HG02840 (cell line): ENCODE data around the gene KDM4B.
"Not testable (repeated sequence)": the region's sequence is repeated elsewhere in the genome, so short reads cannot be mapped to it uniquely, and the experiment has no call there.

Experiments
- ATAC-seq: cut with Tn5 transposase; IDR thresholded peaks from one replicate; pipeline ENCODE4 v1.9.1; 2021; ENCODE audit warnings: mild to moderate bottlenecking, moderate library complexity, moderate number of reproducible peaks; ENCODE audit not compliant: unreplicated experiment, low FRiP score

Gene KDM4B

DNA sequence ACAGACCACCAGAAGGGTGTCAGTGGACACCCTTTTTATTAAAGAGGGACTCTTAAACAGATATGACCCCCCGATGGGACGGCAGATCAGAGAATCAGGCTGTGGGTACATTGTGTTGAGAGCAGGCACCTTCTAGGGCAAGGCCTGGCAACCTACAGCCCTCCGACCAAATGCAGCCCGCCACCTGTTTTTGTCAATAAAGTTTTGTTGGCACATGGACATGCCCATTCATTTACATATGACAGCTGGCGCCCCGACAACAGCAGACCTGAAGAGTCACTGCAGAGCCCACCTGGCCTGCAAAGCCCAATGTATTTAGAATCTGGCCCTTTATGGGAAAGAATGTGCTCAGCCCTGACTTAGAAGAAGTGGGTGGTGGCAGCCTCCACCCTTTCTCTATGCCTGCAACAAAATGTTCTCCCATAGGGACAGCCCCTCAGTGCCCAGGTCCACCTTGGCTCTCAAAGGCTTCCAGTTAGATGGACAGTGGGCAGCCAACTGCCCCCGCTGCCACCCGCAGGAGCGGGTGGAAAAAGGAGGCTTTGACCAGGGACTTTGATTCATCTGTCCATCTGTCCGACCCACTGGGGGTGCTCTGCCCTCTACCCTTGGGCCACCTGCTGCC, 186.8 kb downstream of the KDM4B start:
- ATAC-seq = no peak

DNA sequence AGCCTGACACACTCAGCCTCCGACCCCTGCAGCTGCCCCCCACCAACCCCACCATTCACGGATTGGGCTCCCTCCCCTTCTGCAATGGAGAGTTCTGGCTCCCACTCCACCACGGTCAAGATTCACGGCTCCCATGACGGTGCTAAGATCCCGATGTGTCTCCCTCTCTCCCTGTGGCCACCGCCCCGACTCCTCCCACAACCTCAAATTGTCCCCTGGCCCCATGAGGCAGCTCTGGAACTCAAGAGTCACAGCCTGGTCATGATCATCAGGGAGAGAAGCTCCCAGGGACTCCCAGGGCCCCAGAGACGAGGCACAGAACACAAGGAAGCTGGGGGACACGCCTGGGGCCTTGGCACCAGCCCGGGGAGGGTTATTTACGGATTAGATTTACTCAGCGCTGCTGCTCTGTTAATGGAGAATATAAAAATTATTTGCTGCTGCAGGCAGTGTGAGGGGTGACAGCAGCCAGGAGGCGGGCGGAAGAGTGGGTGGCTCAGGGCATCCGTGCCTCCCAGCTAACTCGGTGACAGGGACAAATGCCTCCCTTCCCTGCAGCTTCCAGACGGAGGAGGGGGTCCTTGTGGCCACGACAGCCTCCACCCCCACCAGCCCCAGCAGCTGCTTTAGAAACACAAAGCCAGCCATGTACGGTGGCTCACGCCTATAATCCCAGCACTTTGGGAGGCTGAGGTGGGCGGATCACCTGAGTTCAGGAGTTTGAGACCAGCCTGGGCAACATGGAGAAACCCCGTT, 187.5 kb downstream of the KDM4B start:
- no peak for ATAC-seq

DNA sequence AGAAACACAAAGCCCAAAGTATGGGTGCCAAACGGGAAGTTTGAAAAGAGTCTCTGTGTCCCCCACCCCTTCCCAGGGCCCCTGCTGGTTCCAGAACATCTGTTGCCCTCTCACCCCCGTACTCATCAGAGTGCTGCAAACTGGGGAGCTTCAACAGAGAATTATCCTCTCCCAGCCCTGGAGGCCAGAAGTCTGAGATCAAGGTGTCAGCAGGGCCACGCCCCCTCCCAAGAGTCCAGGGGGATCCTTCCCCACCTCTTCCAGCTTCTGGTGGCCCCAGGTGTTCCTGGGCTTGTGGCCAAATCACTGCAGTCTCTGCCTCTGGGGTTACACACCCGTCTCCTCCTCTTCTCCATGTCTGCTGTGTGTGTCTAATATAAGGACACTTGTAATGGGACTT, 188.3 kb downstream of the KDM4B start:
- ATAC-seq = no peak

DNA sequence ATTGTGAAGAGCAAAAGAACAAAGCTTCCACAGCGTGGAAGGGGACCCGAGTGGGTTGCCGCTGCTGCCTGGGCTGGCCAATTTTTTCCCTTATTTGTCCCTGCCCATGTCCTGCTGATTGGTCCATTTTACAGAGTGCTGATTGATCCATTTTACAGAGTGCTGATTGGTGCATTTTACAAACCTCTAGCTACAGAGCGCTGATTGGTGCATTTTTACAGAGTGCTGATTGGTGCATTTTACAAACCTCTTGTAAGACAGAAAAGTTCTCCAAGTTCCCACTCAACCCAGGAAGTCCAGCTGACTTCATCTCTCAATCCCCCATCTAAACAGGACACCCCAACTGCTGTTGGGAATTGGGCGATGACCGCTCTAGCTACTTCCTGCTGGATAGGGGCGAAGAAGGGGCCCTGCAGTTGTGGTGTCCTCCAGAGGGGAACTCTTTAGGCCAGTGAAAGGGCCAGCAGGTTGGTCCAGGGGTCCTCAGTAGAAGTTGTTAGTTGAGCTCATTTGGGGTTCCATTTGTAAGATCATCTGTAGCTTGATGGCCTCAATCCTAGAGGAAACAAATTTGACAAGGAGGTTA, 189.7 kb downstream of the KDM4B start:
- ATAC-seq = not testable (repeated sequence)

DNA sequence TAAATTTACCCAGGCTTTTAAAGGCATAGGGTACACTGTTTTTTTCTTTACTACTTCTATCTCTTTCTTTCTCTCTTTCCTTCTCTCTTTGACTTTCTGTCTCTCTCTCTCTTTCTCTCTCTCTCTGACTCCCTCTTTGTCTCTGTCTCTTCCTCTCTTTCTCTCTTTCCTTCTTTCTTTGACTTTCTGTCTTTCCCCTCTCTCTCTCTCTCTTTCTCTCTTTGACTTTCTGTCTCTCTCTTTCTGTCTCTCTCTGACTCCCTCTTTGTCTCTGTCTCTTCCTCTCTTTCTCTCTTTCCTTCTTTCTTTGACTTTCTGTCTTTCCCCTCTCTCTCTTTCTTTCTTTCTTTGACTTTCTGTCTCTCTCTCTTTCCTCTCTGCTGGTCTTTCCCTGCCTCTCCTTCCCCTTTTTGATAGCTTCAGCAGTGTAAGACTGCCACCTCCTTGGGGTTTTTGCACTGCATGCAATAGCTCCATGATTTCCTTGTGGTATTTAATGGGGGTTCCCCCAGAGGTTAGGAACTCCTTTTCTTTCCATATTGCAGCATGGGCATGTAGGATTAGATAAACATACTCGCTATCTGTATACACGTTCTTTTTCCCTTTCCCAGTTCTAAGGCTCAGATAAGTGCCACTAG, 191.4 kb downstream of the KDM4B start:
- not testable (repeated sequence) for ATAC-seq

DNA sequence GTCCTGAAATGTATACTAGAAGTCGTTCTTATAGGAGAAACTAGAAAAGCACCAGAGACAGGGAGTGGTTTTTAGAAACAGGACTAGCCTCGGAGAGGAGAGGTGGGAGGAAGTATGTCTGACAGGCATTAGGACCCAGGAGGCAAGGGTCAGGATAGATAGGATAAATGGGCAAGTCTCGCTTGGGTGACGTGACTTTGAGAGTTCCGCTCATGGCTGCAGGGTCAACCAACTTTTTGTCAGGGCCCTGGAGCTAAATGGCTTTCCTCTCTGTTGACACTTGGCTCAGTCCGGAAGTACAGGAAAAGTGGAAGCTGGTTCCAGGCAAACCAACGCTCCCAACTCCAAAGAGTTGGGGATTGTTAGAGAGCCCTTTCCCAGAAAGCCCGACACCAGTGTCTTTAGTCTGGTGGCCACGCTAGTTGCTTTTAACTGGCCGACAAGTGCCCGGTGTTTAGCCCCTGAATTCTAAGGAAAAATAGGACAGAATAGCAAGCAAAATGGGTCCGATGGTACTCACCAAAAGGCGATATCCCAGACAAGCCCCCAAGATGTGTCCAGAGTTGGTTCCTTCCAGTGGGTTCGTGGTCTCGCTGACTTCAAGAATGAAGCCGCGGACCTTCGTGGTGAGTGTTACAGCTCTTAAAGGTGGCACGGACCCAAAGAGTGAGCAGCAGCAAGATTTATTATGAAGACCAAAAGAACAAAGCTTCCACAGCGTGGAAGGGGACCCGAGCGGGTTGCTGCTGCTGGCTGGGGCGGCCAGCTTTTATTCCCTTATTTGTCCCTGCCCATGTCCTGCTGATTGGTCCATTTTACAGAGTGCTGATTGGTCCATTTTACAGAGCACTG, 196.2 kb downstream of the KDM4B start:
- not testable (repeated sequence) for ATAC-seq

DNA sequence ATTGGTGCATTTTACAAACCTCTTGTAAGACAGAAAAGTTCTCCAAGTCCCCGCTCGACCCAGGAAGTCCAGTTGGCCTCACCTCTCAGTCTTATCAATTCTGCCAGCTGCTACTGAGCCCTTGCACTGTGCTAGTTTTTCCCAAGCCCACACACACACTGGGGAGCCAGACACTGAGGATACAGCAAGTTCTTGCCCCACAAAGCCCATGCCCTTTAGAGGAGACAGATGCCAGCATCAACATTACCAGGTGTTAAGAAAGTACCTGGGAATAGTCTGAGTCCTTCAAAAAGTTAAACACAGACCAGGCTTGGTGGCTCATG, 196.7 kb downstream of the KDM4B start:
- ATAC-seq = no peak

DNA sequence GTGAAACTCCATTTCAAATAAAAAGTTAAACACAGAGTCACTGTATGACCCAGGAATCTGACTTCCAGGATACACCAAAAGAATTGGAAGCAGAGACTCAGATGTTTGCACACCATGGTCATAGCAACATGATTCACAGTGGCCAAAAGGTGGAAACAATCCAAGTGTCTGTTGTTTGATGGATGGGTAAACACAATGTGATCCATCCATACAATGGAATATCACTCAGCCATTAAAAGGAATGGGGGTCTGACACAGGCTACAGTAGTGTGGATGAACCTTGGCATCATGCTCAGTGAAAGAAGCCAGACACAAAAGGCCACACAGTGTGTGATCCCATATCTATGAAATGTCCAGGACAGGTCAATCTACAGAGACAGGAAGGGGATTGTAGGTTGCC, 197.3 kb downstream of the KDM4B start:
- no peak for ATAC-seq

DNA sequence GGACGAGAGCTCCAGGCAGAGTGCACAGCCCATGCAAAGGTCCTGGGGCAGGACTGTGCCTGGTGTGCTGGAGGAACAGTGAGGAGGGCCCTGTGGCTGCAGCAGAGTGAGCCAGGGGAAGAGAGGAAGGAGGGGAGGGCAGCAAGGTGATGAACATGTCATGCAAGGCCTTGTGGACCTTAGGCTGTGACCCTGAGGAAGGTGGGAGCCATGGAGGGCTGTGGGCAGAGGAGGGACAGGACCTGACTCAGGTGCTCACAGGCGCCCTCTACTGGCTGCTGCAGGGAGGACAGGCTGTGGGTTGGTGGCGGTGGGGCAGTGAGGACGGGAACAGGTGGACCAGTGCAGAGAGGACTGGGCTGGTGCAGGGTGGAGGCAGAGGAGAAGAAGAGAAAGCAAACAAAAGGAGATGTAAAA, 201.4 kb downstream of the KDM4B start:
- ATAC-seq = no peak

DNA sequence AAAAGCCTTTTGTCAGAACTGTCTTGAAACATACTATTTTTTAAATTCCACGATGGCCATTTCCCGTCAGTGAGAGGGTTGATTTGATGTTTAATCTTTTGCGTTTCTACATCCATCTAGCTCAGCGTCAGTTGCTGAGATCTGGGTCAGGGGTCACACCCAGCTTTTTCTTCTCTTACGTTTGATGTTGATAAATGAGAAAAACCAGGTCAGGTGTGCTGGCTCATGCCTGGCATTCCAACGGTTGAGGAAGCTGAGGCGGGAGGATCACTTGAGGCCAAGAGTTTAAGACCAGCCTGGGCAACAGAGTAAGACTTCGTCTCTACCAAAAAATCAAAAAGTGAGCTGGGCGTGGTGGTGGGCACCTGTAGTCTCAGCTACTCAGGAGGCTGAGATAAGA, 202.8 kb downstream of the KDM4B start:
- ATAC-seq = no peak

DNA sequence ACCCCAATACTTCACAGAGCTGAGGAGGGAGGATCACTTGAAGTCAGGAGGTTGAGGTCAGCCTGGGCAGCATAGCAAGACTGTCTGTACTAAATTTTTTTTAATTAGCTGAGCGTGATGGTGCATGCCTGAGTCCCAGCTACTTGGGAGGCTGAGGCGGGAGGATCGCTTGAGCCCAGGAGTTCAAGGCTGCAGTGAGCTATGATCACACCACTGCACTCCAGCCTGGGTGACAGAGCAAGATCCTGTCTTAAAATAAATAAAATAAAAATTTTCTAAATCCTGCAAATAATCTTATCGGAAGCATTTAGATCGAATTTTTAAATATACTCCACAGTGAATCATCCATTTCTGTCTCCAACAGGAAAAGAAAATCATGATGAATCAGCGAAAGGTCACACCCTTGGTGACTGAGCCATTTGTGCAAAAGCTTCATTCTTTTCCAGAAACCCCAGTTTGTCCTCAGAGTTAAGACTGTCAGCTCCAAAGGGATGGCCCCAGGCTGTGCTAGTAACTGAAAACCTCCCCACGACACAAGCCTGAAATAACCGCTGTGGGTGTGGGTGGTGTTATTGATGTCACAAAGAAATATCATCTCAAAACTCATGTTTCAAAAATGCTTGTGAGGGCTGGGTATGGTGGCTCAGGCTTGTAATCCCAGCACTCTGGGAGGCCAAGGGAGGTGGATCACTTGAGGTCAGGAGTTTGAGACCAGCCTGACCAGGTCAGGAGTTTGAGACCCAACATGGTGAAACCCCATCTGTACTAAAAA, 204.1 kb downstream of the KDM4B start:
- ATAC-seq = no peak

DNA sequence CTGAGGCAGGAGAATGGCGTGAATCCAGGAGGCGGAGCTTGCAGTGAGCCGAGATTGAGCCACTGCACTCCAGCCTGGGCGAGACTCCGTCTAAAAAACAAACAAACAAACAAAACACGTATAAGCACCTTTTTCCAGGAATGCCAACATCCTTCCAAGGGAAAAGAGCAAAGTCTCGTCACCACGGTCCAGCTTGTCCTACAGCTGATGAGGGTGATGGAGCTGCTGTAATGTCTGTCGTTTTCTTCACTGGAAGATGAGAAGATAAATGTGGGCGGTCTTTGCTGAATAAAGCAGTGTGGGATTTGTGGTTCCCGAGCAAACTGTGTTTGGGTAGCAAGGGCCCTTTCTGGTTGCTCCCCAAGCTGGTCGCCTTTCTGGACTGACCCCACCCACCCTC, 205.1 kb downstream of the KDM4B start:
- ATAC-seq = no peak

DNA sequence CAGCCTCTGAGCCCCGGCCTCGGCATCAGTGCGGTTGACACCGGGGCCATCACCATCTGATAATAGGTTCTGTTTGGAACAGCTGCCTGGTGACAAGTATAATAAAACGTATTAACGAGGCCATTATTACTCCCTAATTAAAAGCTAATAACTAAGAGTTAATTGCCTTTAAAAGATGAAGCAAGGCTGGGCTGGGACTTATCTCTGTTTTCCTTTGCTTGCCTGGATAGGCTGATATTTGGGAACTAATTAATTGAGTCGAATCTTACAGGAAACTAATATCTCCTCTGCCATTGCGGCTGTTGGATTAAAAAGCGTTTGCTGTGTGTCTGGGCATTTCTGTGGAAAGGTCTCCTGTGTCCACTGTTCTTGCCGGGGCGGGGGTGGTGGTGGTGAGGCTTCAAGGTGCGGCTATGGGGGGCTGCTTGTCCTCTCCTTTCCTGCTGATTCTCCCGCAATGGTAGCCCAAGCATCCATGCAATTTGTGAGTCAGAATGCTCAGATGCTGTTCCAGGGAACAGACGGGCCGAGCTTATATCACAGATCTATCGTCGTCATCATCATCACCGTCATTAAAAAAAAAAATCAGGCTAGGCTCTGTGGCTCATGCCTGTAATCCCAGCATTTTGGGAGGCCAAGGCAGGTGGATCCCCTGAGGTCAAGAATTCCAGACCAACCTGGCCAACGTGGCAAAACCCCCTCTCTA, 209.0 kb downstream of the KDM4B start:
- no peak for ATAC-seq

DNA sequence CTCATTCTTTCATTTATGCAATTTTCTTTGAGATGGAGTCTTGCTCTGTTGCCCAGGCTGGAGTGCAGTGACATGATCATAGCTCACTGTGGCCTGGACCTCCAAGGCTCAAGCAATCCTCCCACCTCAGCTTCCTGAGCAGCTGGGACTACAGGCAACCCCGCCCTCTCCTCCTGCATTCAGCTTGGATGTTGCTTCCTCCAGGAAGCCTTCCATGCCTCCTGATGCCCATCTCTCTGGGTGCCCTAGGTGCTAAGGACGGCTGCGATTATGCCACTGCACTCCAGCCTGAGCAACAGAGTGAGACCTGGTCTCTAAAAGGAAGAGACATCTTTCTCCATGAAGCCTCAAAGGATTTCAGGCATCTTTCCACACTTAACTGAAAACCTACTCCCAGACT, 209.9 kb downstream of the KDM4B start:
- no peak for ATAC-seq

DNA sequence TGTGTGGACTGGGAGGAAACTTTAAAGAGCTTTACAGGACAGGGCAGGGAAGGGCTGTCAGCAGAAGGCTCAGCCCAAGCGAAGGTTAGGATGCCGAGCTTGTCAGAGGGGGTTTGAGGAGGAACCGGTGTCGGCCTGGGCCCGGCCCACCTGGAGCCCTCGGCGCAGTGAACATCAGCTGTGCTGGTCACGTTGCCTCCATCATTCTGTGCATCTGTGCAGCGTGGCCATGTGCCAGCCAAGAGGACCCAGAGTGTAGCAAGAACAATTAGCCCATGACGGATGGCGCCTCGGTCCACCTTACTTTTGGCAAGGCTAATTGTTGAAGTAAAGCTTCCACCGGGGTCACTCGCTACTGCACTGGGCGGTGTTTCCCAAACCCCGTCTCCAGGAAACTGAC, 210.3 kb downstream of the KDM4B start:
- ATAC-seq = no peak

DNA sequence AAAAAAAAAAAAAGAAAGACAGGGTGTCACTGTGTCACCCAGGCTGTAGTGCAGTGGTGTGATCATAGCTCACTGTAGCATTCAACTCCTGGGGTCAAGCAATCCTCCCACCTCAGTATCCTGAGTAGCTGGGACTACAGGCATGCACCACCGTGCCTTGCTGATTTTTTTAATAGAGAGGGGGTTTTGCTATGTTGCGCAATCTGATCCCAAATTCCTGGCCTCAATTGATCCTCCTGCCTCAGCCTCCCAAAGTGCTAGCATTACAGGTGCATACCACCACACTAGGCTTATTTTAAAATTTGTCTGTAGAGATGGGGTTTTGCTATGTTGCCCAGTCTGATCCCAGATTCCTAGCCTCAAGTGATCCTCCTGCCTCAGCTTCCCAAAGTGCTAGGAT, 212.4 kb downstream of the KDM4B start:
- no peak for ATAC-seq

DNA sequence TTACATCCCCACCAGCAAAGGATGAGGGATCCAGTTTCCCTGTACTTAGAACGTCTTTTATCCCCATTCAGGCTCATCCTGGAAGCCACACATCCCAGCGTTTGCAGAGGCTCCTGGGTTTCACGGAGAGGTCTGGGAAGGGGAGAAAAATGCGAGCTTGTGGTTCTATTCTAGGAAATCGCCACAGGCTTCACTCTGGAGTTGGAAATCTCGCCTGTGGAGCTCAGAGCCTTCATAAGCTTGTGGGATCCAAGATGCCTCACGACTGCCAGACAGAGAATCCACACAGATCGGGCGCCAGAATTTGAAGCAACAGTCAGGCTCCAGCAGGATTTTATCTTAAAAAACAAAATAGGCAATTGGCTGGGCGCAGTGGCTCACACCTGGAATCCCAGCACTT, 213.8 kb downstream of the KDM4B start:
- no peak for ATAC-seq

DNA sequence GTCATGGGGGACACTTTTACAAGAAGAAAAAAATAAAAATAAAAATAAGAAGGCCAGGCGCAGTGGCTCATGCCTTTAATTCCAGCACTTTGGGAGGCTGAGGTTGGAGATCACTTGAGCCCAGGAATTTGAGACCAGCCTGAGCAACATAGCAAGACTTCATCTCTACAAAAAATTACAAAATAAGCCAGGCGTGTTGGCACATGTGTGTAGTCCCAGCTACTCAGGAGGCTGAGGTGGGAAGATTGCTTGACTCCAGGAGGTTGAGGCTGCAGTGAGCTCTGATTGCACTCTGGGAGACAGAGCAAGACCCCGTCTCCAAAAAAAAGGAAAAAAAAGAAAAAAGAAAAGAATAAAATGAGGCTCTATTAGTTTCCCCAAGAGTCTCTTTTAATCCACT, 214.7 kb downstream of the KDM4B start:
- ATAC-seq = no peak

DNA sequence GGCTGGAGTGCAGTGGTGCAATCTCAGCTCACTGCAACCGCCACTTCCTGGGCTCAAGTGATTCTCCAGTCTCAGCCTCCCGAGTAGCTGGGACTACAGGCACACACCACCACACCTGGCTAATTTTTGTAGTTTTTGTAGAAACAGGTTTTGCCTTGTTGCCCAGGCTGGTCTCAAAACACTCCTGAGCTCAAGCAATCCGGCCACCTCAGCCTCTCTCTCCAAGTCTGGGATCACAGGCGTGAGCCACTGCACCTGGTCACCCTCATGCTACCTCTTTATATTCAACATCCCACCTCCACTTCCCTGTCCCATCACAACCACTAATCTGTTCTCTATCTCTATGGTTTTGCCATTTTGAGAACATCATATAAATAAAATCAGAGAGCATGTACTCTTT, 216.0 kb downstream of the KDM4B start:
- no peak for ATAC-seq
